GM12878 (cell line): Measurements from ENCODE around the gene LRP1. TPM values are rescaled to one million over a fixed set of nuclear protein-coding genes. Genes with fewer than 3 reads are reported as not detected.

ENCODE experiments used
- EP300 ChIP-seq, 2 experiments: fragments of 150-350 bp in 1 of 2; IDR thresholded peaks; 2 replicates each; pipeline ENCODE4 v1.6.1; 2011 to 2012; ENCODE audit warnings: low read depth in 2 of 2, low read length in 2 of 2, borderline replicate concordance in 1 of 2, improper control_type of control experiment in 1 of 2, inconsistent platforms in 1 of 2; ENCODE audit not compliant: control insufficient read depth in 1 of 2
- FOXK2 ChIP-seq: fragments of 450-650 bp; IDR thresholded peaks from 2 replicates; pipeline ENCODE4 v1.6.1; 2017; ENCODE audit warnings: mild to moderate bottlenecking, moderate library complexity
- HCFC1 ChIP-seq: fragments of 150-350 bp; IDR thresholded peaks from 2 replicates; pipeline ENCODE4 v1.6.1; 2014; ENCODE audit warnings: low read length
- polyA plus RNA-seq, 11 experiments: library from polyadenylated mRNA; depleted of rRNA in 4 of 11; unstranded in 6 of 11; stranded (reverse) in 5 of 11; fragments of >200 nt; fragmentation: Nextera tagmentation in 4 of 11; fragmentation: Illumina TruSeq in 1 of 11; extraction: Ambion mirVana in 4 of 11; extraction: Trizol in 1 of 11; gene quantifications; 1 replicate in 1 of 11; 2 replicates in 10 of 11; pipeline versions ENCODE4 v1.2.1 to v1.2.3, GENCODE V29; 2011 to 2016; ENCODE audit warnings: inconsistent platforms in 2 of 11, missing spikeins in 2 of 11, low read depth in 1 of 11
- total RNA-seq, 4 experiments: library from RNA; depleted of rRNA in 3 of 4; stranded (reverse); fragments of >200 nt in 3 of 4; fragmentation: Illumina TruSeq in 1 of 4; extraction: Trizol in 1 of 4; gene quantifications; 2 replicates each; pipeline versions ENCODE4 v1.2.1 to v1.2.3, GENCODE V29; 2013 to 2021
- TF ChIP-seq, protein P1 (sequence below): IDR thresholded peaks from 2 replicates; pipeline ENCODE4 v1.6.1; 2012; ENCODE audit warnings: low read depth, low read length, improper control_type of control experiment
- TF ChIP-seq, protein P2 (sequence below), 3 experiments: IDR thresholded peaks in 2 of 3; conservative IDR thresholded peaks in 1 of 3; 2 replicates each; pipeline ENCODE4 v1.5.1; 2011; ENCODE audit warnings: low read depth in 3 of 3, low read length in 3 of 3, mild to moderate bottlenecking in 3 of 3, control low read depth in 2 of 3, moderate library complexity in 2 of 3, inconsistent platforms in 1 of 3, mixed read lengths in 1 of 3; ENCODE audit not compliant: control insufficient read depth in 2 of 3, insufficient read depth in 1 of 3; ENCODE audit errors: extremely low read depth in 1 of 3

The LRP1 gene
- total and polyA plus RNA-seq, 10 of the 15 experiments (the other 5 are each of a cell fraction or from before 2014, with no cell fraction given), result under 0.01 to 1.1 (median 0.20) TPM; not detected in 2

DNA sequence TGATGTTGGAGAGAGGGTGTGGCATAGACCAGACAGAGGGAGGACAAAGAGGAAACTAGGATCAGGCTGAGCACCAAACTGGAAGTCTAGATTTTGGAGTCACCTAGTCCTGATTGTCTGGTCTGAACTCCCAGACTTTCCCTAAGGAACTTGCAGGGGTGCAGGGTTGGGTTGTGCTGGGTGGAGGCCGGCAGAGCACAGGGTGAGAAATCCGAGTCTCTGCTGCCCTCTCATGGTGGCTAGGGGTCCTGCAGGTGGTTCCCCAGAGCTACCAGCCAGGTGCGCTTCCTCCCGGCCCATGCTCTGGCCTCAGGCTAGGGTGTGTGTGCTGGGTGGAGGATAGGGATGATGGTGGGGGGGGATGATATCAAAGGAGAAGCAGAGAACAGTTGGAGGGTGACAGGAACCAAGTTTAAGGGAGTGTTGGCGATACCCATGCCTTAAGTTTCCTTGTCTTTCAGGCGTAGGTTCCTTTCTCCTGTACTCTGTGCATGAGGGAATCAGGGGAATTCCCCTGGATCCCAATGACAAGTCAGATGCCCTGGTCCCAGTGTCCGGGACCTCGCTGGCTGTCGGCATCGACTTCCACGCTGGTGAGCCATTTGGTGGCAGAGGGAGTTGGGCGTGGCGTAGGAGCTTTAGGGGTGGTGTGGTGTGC, 54.8 kb downstream of the LRP1 start (continued):
- TF ChIP-seq HCFC1 (no peak), FOXK2 (no peak), EP300 (IDR thresholded peaks at IDR 0.05; ENCODE audit: borderline replicate concordance in 1 of 2, control insufficient read depth in 1 of 2, low read depth in 2 of 2, low read length in 2 of 2) (no peak)
- TF ChIP-seq, protein P1, sequence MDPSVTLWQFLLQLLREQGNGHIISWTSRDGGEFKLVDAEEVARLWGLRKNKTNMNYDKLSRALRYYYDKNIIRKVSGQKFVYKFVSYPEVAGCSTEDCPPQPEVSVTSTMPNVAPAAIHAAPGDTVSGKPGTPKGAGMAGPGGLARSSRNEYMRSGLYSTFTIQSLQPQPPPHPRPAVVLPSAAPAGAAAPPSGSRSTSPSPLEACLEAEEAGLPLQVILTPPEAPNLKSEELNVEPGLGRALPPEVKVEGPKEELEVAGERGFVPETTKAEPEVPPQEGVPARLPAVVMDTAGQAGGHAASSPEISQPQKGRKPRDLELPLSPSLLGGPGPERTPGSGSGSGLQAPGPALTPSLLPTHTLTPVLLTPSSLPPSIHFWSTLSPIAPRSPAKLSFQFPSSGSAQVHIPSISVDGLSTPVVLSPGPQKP, result no peak
- TF ChIP-seq, protein P2, sequence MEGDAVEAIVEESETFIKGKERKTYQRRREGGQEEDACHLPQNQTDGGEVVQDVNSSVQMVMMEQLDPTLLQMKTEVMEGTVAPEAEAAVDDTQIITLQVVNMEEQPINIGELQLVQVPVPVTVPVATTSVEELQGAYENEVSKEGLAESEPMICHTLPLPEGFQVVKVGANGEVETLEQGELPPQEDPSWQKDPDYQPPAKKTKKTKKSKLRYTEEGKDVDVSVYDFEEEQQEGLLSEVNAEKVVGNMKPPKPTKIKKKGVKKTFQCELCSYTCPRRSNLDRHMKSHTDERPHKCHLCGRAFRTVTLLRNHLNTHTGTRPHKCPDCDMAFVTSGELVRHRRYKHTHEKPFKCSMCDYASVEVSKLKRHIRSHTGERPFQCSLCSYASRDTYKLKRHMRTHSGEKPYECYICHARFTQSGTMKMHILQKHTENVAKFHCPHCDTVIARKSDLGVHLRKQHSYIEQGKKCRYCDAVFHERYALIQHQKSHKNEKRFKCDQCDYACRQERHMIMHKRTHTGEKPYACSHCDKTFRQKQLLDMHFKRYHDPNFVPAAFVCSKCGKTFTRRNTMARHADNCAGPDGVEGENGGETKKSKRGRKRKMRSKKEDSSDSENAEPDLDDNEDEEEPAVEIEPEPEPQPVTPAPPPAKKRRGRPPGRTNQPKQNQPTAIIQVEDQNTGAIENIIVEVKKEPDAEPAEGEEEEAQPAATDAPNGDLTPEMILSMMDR (IDR thresholded peaks at IDR 0.05 in 2 of 3, conservative IDR thresholded peaks at IDR 0.05 in 1 of 3; ENCODE audit: control insufficient read depth in 2 of 3, extremely low read depth in 1 of 3, insufficient read depth in 1 of 3, low read depth in 3 of 3, low read length in 3 of 3), result peak; percentile 96 to 98 (median 97)
